Germinal center (tissue), 1 donor: ENCODE measurements around the gene GOLM1.

Source experiments
- DNase-seq: peaks from one replicate; pipeline ENCODE4 v3.0.0; 2012; ENCODE audit warnings: mixed read lengths, low spot score

The GOLM1 gene

DNA sequence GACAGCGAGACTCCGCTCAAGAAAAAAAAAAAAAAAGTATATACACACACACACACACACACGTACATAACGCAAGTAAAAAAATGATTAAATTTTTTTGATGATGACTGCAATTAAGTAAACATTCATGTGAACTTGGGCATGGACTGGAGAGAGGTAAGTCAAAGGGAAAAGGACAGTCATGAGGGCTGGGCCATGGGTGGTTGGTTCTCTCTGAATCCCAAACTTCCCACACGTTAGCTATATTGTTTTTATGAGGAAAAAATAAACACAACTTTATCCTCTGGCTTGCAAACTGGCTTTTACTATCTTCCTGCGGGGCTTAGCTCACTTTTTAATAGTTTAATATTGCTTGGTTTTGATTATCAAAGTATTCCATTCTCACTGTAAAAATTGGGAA, 53.7 kb downstream of the GOLM1 start:
- DNase-seq = no peak

DNA sequence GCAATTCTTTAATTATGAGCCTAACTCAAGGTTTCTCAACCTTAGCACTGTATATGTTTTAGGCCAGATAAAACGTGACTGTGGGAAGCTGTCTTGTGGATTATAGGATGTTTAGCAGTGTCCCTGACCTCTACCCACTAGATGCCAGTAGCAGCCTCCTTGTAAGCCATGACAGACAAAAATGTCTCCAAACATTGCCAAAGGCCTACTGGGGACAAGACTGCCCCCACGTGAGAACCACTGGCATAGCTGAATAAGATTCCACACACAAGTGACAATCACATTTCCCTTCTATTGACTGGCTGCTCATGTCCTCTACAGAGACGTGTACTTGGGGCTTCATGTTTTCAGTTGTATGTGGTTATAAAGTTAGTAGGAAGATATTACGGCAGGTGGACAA, 55.4 kb downstream of the GOLM1 start:
- DNase-seq = no peak

DNA sequence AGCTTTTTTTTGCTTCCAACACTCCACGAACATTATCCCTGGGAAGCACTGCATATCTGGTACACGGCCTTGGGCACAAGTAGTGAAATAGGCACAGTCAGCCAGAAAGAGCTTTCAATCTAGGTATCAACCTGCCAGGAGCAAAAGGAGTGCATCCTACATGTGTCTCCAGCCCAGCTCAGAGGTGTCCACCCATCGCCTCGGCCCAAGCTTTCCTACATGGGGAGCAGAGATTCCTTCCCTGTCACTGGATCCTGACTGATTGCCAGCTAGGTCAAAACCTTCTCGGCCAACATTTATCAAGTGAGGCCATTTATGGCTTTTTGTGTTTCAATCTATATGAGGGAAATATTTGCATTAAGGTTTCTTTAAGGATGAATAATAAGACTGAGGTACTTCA, 55.8 kb downstream of the GOLM1 start:
- no peak for DNase-seq

DNA sequence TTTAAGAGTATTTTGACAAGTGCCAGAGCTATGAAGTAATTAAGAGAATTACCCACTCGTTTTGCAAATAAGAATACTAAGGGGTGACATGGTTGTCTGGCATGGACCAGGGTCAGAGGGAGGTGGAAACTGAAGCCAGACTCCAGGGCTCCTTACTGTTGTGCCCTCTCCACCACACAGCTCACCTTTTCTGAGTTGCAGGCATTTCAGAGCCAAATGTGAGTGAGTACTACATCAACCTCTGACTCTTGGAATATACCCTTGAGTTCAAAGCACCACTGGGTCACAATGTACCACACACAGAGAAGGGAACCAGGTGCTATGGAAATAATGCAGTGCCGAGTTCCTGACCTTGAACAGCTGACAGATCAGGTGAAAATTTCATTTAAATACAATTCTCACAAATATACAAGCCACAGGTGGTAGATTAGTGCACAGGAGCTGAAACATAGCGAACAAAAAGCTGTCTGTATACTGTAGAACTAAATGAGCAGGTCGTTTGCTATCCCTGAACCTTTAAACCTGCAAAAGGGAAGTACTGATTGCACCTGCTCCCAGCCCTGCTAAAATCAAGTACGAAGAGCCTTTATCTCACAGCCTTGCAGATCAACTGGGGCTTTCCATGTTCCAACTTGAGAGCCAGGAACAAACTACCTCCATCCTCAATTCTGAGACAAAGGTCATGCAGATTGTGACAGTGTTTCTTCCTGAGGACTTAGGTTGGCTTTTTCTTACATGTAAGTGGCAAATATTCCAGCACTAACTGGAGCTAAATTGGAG, 57.0 kb downstream of the GOLM1 start:
- no peak for DNase-seq

DNA sequence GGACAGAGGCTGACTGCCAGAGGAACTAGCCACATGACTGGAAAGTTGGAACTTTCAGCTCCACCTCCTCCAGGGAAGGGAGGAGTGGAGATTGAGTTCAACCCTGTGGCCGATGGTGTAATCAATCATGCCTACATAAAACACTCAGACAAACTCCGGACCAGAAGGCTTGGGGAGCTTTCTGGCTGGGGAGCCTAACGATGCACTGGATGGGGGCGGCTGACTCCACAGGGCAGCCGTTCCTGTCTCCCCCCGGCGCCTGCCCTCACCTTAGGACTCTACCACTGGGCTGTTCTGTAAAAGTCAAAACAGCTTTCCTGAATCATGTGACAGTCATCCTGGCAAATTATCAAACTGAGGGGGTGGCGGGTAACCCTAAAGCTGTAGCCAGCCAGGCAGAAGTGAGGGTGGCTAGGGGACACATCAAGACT, 58.0 kb downstream of the GOLM1 start:
- DNase-seq = no peak

DNA sequence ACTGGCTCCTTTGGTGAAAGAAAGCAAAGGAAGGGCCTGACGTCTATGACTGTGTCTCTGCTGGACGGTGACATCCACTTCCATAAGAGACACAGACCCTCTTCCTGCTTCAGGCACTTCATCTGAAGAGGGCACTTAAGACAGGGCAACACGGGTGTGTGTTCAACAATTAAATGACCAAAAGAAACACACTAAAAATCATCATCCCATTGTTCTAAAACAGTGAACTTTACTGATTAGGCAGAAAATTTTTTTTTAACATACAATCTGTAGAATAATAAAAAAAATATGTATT, 58.5 kb downstream of the GOLM1 start:
- no peak for DNase-seq

DNA sequence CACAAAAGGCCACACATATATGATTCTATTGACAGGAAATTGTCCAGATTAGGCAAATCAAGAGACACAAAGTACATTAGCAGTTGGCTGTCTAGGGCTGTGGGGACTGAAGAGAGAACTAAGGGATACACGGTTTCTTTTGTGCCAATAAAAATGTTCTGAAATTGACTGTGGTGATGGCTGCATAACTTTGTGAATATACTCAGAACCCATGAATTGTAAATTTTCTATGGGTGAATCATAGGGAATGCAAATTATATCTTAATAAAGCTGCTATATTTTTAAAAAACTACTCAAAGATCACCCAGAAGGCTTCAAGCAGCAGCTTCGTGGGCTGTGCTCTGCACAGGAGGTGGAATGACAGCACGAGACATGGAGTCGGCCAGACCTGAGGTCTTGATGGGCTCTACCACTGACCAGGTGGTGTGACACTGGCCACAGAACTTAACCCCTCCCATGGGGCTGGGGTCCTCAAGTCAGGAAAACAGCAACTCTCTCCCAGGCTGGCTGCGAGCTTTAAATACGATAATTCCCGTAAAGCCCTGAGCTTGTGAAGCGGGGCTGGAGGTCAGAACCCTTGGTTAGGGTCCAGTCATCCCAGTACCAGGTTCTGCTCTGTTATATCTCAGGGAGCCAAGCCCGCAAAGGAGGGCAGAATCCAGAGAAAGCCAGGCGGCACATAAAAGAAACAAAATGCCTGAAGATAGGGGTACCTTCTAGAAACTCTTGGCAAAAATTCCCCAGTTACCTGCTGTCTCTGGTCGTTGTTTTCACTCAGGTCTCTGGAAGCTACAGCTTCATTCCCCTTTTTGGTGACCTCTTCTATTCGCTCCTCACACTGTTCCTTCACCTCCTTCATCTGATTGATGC, 59.1 kb downstream of the GOLM1 start:
- DNase-seq = no peak

DNA sequence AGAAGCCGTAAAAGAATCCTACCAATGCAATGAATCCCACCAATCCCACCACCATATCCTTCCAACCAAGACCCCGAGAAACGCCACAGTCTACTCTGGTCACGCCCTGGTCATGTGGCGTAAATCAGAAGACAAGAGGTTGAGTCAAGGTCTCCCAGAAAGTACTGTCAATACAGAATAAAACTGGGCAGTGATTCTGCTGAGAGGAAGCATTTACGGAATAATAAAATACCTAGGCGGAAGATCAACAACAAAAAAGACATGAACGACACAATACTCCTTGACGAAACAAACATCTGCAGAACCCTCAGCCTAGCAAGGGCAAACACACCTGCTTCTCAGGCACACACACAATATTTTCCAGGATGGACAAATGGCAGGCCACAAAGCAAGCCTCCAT, 62.8 kb downstream of the GOLM1 start:
- no peak for DNase-seq

DNA sequence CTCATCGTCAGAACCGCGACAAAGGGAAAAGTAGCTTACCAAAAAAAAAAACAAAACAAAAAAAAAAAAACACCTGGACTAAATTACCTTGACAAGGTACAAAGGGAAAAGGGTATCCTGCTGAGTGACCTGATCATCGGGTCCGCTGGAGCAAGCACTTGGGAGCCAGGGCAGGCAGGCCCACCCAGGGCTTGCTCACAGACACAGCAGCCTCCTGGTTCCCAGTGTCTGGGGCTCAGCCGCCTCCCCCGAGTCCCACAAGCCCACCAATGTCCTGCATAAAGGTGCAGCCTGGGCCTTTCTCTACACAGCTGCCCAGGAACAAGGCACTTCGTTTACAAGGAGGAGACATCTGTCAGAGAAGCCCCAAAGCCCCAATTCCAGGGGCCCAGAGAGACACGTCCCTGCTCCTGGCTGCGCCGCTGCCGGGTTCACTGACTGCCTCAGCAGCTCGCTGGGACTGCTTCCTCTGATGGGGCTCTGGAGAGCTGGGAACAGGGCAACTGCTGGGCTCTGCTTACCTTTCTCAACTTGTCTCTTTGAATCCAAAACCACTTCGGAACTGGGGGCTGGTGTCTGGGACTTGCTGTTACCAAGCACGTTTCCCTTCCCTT, 63.4 kb downstream of the GOLM1 start:
- DNase-seq = no peak

DNA sequence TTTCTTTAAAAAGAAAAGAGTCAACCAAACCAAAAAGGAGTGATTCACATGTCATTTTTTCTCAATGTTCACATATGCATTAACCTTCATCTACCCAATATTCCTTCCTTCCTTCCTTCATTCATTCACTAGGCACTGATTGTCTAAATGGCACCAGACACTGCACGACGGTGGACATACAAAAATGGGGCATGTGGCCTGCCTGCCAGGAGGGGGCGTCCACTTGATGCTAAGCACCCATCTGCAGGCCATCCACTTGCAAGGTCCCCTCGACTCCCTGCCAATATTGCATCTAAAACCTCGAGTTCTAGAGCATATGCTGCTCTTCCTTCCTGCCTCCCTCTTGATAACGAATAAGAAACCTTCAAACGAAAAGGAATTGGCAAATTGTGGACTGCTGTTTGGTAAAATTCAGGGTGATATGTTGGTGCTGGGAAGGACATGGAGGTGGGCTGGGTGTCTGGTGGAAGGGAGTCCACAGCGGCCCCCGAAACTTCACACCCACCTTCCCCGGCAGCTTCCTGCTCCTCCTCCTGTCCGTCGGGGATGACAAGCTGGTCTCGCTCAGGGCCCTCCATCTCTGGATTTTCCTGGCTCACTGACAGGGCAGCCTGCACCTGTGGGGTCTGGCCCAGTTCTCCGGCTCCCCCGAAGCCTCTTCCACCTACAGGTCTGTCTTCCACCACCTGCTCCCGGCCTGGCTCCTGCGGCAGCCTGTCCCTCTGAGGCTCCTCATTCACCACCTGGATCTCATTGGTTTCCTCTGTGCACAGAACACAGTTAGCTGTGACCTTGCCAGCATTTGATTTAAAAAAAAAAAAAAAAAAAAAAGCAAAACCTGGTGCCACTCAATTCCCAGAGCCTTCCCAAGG, 64.3 kb downstream of the GOLM1 start:
- DNase-seq = peak; percentile 19

DNA sequence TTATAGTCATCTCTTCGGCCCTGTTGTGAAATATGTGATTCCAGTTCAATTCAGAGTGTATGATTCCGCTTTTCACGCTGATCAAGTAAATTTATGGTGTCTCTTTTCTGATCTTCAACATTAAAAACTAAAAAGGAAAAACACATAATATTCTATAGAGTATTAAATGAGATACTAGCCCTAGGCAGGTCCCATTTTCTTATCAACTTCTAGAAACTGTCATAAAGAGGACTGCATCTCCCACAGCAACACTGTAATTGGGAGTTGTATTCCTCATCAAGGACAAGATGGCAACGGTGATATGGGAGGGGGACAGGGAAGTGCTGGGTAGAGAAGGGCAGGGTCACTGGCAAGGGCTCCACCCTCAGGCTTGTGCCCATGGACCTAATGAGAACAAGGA, 71.6 kb downstream of the GOLM1 start:
- DNase-seq = no peak

DNA sequence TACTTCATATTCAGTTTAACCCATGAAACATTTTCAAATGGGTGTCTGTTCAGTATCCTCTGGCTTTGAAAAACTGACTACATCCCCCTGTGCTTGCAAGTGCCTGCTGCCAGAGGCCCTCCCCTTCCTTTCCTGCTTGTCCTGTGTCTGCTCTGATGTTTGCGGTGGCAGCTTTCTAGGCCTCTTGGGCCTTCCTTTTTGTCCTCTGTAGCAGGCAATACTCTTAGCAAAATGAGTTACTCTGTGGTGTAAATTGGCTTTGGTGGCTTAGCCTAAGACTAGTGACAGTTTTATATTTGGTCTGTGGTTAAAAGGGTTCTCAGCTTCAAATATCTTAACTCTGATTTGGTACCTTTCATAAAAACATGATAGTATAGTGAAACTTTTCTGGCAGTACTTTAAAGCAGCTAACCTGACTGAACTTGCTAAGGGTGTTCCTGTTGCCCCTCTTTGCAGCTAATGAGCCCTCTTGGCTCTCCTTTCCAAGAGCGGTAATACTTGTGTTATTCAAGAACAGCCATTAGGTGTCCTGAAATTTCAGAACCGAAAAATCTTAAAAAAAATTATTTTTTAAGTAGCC, 76.6 kb downstream of the GOLM1 start:
- DNase-seq = no peak

DNA sequence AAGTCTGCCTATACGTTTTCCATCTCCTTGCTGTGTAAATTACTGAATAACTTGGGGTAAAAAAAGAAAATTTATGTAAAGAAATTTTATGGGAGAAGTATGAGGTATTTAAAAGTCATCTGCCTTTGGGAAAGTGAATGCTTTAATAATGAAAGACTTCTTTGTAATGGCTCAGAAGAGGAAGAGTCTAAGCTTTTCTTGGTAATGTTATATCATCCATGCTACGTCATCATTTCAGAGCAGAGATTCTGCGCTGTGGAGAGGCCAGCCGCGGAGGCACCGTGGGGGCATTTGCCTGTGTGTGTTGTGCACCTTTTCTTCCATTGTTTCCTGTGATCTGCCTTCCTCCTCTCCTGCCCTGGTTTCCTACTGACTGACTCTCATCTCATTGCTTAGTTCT, 78.2 kb downstream of the GOLM1 start:
- DNase-seq = no peak

DNA sequence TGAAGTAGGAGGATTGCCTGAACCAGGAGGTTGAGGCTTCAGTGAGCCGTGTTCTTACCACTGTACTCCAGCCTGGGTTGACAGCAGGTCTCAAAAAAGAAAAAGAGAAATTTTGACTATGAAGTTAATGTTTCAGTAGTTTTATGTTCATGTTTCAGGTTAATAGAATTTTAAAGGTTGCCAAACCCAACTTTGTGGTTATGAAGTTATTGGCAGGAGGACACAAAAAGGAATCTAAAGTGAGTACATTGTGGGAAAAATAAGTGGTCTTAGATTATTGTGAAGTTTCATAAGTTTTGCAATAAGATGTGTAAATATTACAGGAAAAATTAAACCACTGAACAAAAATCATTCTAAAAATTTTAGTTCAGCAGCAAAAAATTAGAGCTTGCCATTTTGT, 78.6 kb downstream of the GOLM1 start:
- DNase-seq = no peak

DNA sequence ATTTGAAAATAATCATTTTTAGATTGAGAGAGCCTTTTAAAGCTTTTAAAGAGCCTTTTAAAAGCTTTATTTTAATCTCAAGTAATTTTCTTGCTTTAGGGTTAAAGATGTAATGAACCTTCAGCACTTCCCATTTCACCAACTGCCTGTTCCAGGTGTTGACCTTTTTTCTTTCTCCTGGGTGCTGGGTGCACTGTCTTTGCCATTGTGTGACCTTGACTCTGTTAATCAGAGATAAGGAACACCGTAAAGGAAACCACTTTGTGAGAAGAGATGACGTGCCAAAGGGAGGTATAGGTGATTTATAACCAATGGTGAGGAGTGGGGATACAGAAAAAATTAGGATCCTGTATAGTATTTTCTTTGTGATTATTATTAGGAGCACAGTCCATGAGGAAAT, 90.2 kb downstream of the GOLM1 start:
- no peak for DNase-seq

DNA sequence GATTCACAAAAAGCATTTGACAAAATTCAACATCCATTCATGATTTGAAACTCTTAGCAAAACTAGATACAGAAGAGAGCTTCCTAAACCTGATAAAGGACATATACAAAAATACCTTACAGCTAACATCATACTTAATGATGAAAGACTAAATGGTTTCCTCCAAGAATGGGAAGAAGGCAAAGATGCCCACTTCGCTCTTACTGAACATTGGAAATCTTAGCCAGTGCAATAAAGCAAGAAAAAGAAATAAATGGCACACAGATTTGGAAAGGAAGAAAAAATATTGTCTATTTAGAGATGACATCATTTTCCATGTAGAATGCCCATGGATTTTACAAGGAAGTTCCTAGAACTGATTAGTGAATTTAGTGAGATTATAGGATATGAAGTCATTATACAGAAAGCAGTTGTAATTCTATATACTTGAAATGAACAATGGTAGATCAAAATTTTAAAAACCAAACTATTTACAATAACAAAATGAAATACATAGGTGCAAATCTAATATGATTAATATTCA, 94.0 kb downstream of the GOLM1 start:
- DNase-seq = no peak

DNA sequence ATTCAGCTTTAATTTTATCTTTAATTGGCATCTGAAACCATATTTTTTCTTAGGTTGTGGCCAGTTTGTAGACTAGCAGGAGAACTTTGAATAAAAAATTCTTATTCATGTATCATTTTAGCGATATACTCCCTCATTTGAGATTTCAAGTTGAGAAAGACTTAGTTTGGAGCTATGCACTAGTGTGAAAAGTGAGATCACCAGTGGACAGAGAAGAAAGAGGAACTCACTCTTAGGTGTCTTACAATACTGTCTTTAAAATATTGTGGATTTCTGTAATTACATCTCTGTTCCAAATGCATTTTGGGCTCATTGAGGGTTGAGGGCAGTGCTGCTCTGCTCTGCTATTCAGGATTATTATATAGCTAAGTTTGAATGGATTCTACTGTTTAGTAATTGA, 103.8 kb downstream of the GOLM1 start:
- no peak for DNase-seq

DNA sequence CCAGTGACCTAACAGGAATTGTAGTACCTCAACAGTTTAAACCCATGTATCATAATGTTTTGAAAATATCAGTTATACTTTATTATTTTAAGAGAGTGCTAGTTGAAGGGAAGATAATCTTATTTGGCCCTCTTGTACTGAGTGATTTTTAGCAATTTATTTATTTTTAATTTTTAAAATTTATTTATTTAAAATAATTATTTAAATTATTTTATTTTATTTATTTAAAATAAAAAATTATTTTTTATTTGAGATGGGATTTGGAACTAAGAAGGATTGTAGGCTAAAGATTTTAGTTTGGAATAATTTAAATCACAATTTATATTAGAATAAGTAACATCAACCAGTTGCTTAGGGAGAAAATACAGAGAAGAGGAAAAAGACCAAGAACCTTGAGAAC, 104.3 kb downstream of the GOLM1 start:
- no peak for DNase-seq

DNA sequence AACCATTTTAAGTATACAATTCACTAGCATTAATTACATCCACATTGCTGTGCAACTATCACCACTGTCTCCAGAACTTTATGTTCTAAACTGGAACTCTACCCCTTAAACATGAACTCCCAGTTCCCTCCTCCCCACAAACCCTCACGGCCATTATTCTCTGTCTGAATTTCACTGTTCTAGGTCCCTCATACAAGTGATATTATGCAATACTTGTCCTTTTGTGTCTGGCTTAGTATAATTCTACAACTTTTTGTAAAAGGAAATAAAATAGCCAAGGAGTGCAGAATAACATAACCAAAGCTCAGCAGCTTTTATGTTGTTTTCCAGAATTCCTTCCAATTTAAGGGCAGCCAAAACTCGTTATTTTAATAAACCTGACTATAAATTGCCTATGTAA, 105.2 kb downstream of the GOLM1 start:
- no peak for DNase-seq

DNA sequence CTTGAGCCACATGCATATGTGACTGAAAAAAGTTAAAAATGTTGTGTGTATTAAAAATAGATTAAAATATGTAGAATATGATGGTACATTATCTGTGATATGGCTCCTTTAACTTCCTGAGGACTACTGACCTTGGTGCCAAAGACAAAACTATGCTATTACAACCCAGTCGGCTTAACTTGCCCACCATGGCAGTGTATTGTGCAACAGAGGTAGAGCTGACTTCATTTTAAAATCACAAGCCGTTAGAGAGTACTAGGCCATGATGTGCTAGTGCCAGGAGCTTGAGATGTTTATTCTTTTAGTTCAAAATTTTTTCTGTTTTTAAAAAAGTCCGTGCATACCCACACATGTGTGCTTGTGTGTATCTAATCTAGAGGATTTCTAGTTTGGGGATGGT, 112.1 kb downstream of the GOLM1 start:
- no peak for DNase-seq

DNA sequence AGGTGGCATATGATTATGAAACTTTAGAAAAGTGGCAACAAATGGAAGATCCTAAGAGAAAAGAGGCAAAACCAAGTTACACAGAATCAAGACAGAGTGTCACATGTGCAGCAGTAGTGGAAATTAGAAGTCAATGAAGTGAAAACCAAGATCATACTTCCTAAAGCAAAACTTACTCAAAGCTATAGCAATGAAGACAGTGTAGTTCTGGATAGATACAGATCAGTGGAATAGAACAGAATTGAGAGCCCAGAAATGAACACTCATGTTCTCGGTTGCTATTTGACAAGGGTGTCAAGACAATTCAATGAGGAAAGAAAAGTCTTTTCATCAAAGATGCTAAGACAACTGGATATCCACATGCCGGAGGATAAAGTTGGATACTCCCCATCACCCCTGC, 114.9 kb downstream of the GOLM1 start:
- DNase-seq = no peak

DNA sequence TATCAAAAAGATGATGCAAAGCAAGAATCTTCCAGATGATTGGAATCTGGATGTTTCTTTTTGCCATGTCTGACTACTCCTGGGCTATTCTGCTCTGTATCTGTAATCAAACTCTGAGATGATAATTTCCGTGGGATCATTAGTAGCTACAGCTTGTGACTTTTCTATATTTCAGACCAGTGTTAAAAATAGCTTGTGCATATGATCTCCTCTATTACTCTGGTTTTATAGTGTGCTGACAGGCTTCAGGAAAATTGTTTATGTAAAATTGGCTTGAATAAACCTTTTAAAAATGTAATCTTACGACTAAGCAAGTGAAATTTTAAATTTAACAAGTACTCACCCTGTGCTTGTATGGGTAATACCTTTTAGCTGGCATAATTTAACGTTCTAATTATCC, 118.0 kb downstream of the GOLM1 start:
- DNase-seq = no peak
